ENCODE measurements around the gene BUB1B. TPM values are rescaled to one million over a fixed set of nuclear protein-coding genes. Genes with fewer than 3 reads are reported as not detected.

BUB1B gene
- total RNA-seq, 1 donor from 2014 or later: 73.1 TPM

- DNase-seq (ENCODE audit: low spot score): no peak
- Mint-ChIP-seq H3K4me1 (ENCODE audit: low read depth) (peaks cover 16% of the 10 kb centered on the region), H3K27me3 (ENCODE audit: low read depth) (no peaks in the 10 kb centered on the region), H3K36me3 (ENCODE audit: low read depth) (peaks cover 59% of the 10 kb centered on the region), H3K4me3 (ENCODE audit: low read depth) (no peak overlapping the region), H3K9me3 (no peaks in the 10 kb centered on the region), H3K27ac (no peak overlapping the region)
- intact Hi-C loops (cut with micrococcal nuclease): no loop called here
Measured at GRCh38 chr15:40222131-40222530, 61.3 kb downstream of the BUB1B start.

DNA sequence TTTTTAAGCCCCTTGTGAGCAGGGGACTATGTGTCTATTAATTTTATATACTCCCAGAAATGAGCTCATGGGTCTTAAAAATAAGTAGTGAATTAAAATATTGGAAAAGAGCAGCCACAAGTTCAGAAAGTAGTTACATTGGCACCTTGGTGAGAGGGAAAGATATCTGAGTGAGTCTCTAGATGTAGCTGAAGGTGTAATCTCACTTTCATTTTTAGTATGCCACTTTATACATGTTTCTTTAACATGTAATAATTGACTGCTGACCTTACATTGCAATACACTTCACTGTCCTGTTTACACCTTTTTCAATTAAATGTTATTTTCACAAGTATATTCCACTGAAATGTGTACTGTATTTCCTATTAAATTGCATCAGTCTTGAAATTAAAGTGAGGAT lies 65.9 kb downstream of the BUB1B start:
- Mint-ChIP-seq H3K36me3 (ENCODE audit: low read depth) (peaks cover 37% of the 10 kb centered on the region), H3K4me1 (ENCODE audit: low read depth) (peaks cover 16% of the 10 kb centered on the region), H3K9me3 (no peaks in the 10 kb centered on the region), H3K4me3 (ENCODE audit: low read depth) (no peak overlapping the region), H3K27me3 (ENCODE audit: low read depth) (no peaks in the 10 kb centered on the region), H3K27ac (no peak overlapping the region)
- no peak for DNase-seq (ENCODE audit: low spot score)
- intact Hi-C loops (cut with micrococcal nuclease): no loop called here

- H3K36me3 Mint-ChIP-seq (ENCODE audit: low read depth): peaks cover 27% of the 10 kb centered on the region
- no peak overlapping the region for H3K27ac Mint-ChIP-seq
- H3K4me1 Mint-ChIP-seq (ENCODE audit: low read depth): peaks cover 16% of the 10 kb centered on the region
- H3K4me3 Mint-ChIP-seq (ENCODE audit: low read depth): no peak overlapping the region
- DNase-seq (ENCODE audit: low spot score): no peak
- intact Hi-C loops (cut with micrococcal nuclease): no loop called here
- no peaks in the 10 kb centered on the region for H3K27me3 Mint-ChIP-seq (ENCODE audit: low read depth)
- no peaks in the 10 kb centered on the region for H3K9me3 Mint-ChIP-seq
Measured at GRCh38 chr15:40229316-40229715, 68.4 kb downstream of the BUB1B start.

- Mint-ChIP-seq H3K4me1 (ENCODE audit: low read depth) (peaks cover 12% of the 10 kb centered on the region), H3K27me3 (ENCODE audit: low read depth) (no peaks in the 10 kb centered on the region)
- intact Hi-C loops (cut with micrococcal nuclease): no loop called here
Measured at GRCh38 chr15:40229956-40230355, 69.1 kb downstream of the BUB1B start.

GRCh38 chr15:40232625-40233070 lies 71.8 kb downstream of the BUB1B start:
- H3K27ac Mint-ChIP-seq: no peak overlapping the region
- peaks cover 8% of the 10 kb centered on the region for H3K36me3 Mint-ChIP-seq (ENCODE audit: low read depth)
- H3K4me1 Mint-ChIP-seq (ENCODE audit: low read depth): no peaks in the 10 kb centered on the region
- no peak overlapping the region for H3K4me3 Mint-ChIP-seq (ENCODE audit: low read depth)
- H3K9me3 Mint-ChIP-seq: no peaks in the 10 kb centered on the region
- H3K27me3 Mint-ChIP-seq (ENCODE audit: low read depth): peaks cover 5% of the 10 kb centered on the region
- DNase-seq (ENCODE audit: low spot score): no peak
- intact Hi-C loops (cut with micrococcal nuclease): no loop called here

More at GRCh38 chr15:40229956-40230355, 69.1 kb downstream of the BUB1B start:
- no peaks in the 10 kb centered on the region for H3K9me3 Mint-ChIP-seq
- no peak for DNase-seq (ENCODE audit: low spot score)
- H3K4me3 Mint-ChIP-seq (ENCODE audit: low read depth): no peak overlapping the region
- no peak overlapping the region for H3K27ac Mint-ChIP-seq
- H3K36me3 Mint-ChIP-seq (ENCODE audit: low read depth): peaks cover 22% of the 10 kb centered on the region

DNA sequence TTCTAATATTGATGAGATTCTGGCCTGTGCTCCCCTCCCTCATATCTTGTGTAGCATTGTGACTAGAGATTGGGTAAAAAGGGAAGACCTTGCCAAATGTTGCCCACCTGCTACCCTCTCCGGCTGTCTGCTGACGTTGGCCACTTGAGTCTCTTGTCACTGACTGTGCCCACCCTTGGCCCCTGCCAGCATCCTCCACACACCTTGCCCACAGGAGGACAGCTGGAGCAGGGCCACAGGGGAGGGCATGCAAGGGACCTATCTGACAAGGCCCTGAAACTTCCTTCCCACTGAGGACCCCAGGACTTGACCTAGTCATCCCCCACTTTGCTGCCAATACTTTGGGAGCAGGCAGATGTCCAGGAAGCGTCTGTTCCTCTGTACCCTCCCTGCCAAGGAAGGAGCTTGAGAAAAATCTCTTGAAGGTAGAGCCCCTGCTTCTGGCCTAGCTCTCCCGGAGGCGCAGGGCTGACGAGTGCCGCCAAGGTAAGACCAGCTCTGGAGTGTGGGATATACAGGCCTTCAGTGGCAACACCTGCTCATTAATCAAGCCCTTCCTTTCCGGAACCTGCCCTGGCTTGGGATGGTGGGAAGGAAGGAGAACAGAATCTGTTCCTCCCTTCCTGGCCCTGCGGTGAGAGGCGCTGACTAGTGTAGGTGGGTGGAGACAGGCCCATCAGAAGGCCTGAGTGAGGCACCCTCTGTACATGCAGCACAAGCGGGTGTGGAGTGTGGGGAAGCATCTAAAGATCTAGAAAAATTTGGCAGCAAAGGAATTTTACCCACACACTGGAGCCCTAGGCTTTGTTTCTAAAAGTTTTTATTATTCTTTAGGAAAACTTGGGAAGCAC lies 73.1 kb downstream of the BUB1B start:
- Mint-ChIP-seq H3K9me3 (no peaks in the 10 kb centered on the region), H3K27me3 (ENCODE audit: low read depth) (peaks cover 11% of the 10 kb centered on the region), H3K4me1 (ENCODE audit: low read depth) (peaks cover 3% of the 10 kb centered on the region), H3K27ac (no peak overlapping the region), H3K4me3 (ENCODE audit: low read depth) (no peak overlapping the region), H3K36me3 (ENCODE audit: low read depth) (peaks cover 3% of the 10 kb centered on the region)
- intact Hi-C loops (cut with micrococcal nuclease): no loop called here
- no peak for DNase-seq (ENCODE audit: low spot score)

DNA sequence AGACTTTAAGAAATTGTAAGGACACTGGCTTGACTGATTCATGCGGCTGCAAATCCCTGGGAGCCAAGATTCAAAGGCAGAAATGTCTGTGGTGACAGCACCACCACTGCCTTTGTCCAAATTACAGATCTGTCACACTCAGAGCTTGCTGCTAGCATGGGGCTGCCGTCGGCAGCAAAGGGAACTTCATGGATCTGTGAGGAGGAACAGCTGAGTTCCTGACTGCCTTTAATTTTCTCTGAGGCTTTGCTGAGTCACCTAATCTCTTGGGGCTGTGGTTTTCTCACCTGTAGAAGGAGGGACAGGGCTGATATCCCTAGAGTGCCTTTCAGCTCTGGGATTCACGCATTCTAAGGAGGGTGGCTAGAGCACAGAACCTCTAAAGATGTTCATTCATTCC lies 73.9 kb downstream of the BUB1B start:
- Mint-ChIP-seq H3K36me3 (ENCODE audit: low read depth) (peaks cover 3% of the 10 kb centered on the region), H3K27ac (no peak overlapping the region), H3K4me1 (ENCODE audit: low read depth) (peaks cover 3% of the 10 kb centered on the region), H3K4me3 (ENCODE audit: low read depth) (no peak overlapping the region), H3K9me3 (no peaks in the 10 kb centered on the region), H3K27me3 (ENCODE audit: low read depth) (peaks cover 18% of the 10 kb centered on the region)
- intact Hi-C loops (cut with micrococcal nuclease): no loop called here
- DNase-seq (ENCODE audit: low spot score): no peak

GRCh38 chr15:40235201-40235885 lies 74.5 kb downstream of the BUB1B start:
- no peak for DNase-seq (ENCODE audit: low spot score)
- Mint-ChIP-seq H3K36me3 (ENCODE audit: low read depth) (peaks cover 3% of the 10 kb centered on the region), H3K27ac (no peak overlapping the region)

GRCh38 chr15:40238532-40239403 lies 77.9 kb downstream of the BUB1B start, which contains the start of gene PAK6:
PAK6 (plus strand) TSS chr15:40239063; CDS start chr15:40264786, 25,723 bp downstream.
- H3K4me1 Mint-ChIP-seq (ENCODE audit: low read depth): peaks cover 3% of the 10 kb centered on the region

More at GRCh38 chr15:40235201-40235885, 74.5 kb downstream of the BUB1B start:
- Mint-ChIP-seq H3K9me3 (no peaks in the 10 kb centered on the region), H3K27me3 (ENCODE audit: low read depth) (peaks cover 23% of the 10 kb centered on the region), H3K4me1 (ENCODE audit: low read depth) (peaks cover 3% of the 10 kb centered on the region), H3K4me3 (ENCODE audit: low read depth) (no peak overlapping the region)
- intact Hi-C loops (cut with micrococcal nuclease): no loop called here

DNA sequence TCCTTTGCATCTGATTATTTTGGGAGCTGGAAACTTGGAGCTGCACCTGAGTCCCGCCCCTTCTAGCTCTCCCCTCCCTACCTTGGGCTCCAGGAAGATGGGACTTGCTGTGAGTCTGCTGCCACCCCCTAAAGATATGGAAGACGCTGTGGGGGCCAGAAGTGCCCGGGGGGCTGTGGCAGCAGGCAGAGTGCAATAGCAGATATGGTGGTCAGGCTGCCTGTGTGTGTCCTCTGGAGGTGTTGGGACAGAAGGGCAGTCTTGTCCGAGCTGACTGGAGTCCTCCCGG lies 78.5 kb downstream of the BUB1B start:
- H3K27me3 Mint-ChIP-seq (ENCODE audit: low read depth): peaks cover 24% of the 10 kb centered on the region
- H3K4me3 Mint-ChIP-seq (ENCODE audit: low read depth): no peak overlapping the region
- peaks cover 3% of the 10 kb centered on the region for H3K4me1 Mint-ChIP-seq (ENCODE audit: low read depth)
- H3K36me3 Mint-ChIP-seq (ENCODE audit: low read depth): no peaks in the 10 kb centered on the region
- intact Hi-C loops (cut with micrococcal nuclease): no loop called here
- no peaks in the 10 kb centered on the region for H3K9me3 Mint-ChIP-seq
- no peak for DNase-seq (ENCODE audit: low spot score)
- H3K27ac Mint-ChIP-seq: no peak overlapping the region

More at GRCh38 chr15:40238532-40239403, 77.9 kb downstream of the BUB1B start, which contains the start of gene PAK6:
- H3K27me3 Mint-ChIP-seq (ENCODE audit: low read depth): peaks cover 24% of the 10 kb centered on the region
- no peak within 1 kb of the TSS for H3K4me3 Mint-ChIP-seq (ENCODE audit: low read depth)
- no peaks in the 10 kb centered on the region for H3K9me3 Mint-ChIP-seq
- H3K27ac Mint-ChIP-seq: no peak within 1 kb of the TSS
- no peak for DNase-seq (ENCODE audit: low spot score)
- no peaks in the 10 kb centered on the region for H3K36me3 Mint-ChIP-seq (ENCODE audit: low read depth)
- intact Hi-C loops (cut with micrococcal nuclease): no loop called here

- H3K9me3 Mint-ChIP-seq: no peaks in the 10 kb centered on the region
- peaks cover 24% of the 10 kb centered on the region for H3K27me3 Mint-ChIP-seq (ENCODE audit: low read depth)
- no peak for DNase-seq (ENCODE audit: low spot score)
- no peaks in the 10 kb centered on the region for H3K36me3 Mint-ChIP-seq (ENCODE audit: low read depth)
- H3K4me3 Mint-ChIP-seq (ENCODE audit: low read depth): no peak overlapping the region
- intact Hi-C loops (cut with micrococcal nuclease): no loop called here
- H3K4me1 Mint-ChIP-seq (ENCODE audit: low read depth): peaks cover 3% of the 10 kb centered on the region
- H3K27ac Mint-ChIP-seq: no peak overlapping the region
Measured at GRCh38 chr15:40239693-40240618, 79.1 kb downstream of the BUB1B start.
